GM12872 (cell line): Measurements from ENCODE around the gene FNDC3B.

Experiments used
- CTCF ChIP-seq: IDR thresholded peaks from 3 replicates; pipeline ENCODE4 v1.5.1; 2011; ENCODE audit warnings: low read depth, mild to moderate bottlenecking, low read length, moderate library complexity; ENCODE audit not compliant: insufficient read depth

Gene FNDC3B

GRCh38 chr3:172007065-172007370 is 32.4 kb upstream of the FNDC3B start:
- no peak for TF ChIP-seq CTCF

- TF ChIP-seq CTCF = no peak
Observed at GRCh38 chr3:172009803-172010202, 29.6 kb upstream of the FNDC3B start.

GRCh38 chr3:172012775-172013174 is 26.6 kb upstream of the FNDC3B start:
- no peak for TF ChIP-seq CTCF

- TF ChIP-seq CTCF = no peak
Observed at GRCh38 chr3:172014145-172014544, 25.2 kb upstream of the FNDC3B start.

GRCh38 chr3:172018364-172018763 is 21.0 kb upstream of the FNDC3B start:
- no peak for TF ChIP-seq CTCF

GRCh38 chr3:172020763-172021162 is 18.6 kb upstream of the FNDC3B start:
- TF ChIP-seq CTCF = no peak

- no peak for TF ChIP-seq CTCF
Observed at GRCh38 chr3:172021164-172021563, 18.2 kb upstream of the FNDC3B start.

GRCh38 chr3:172021859-172022258 is 17.5 kb upstream of the FNDC3B start:
- TF ChIP-seq CTCF = no peak
